ENCODE data around the gene TIAM2. TPM values are rescaled to one million over a fixed set of nuclear protein-coding genes. Genes with fewer than 3 reads are reported as not detected.

The TIAM2 gene
- 5.5 and 21.6 TPM in 2 replicates for total RNA-seq (2011; cell fraction: chromatin; rRNA removed; ENCODE audit: low replicate concordance)
- 4.5 and 5.4 TPM in 2 replicates for total RNA-seq (2011; cell fraction: nucleolus; rRNA removed)
- 14.0 and 33.7 TPM in 2 replicates for total RNA-seq (2011; cell fraction: nucleoplasm; rRNA removed)
- total RNA-seq (2014; rRNA removed): 0.73 and 3.0 TPM in 2 replicates
- 5.0 and 5.3 TPM in 2 replicates for total RNA-seq (2014; rRNA removed; fragmentation: Illumina TruSeq; extraction: Trizol)
- total RNA-seq (2015; rRNA removed; fragmentation: Illumina TruSeq; extraction: Trizol): 6.4 and 6.5 TPM in 2 replicates
- 3.6 and 4.5 TPM in 2 replicates for total RNA-seq (2021)
- polyA plus RNA-seq (2011; rRNA removed): 4.2 and 4.3 TPM in 2 replicates
- polyA plus RNA-seq (2011; cell fraction: cytosol; rRNA removed): 0.78 and 1.8 TPM in 2 replicates
- 4.5 and 4.6 TPM in 2 replicates for polyA plus RNA-seq (2011; cell fraction: nucleus; rRNA removed)
- polyA plus RNA-seq (2012): 3.3 and 3.7 TPM in 2 replicates
- 4.3 and 4.4 TPM in 2 replicates for polyA plus RNA-seq (2014; fragmentation: Illumina TruSeq; extraction: Trizol)
- 1 to 10 TPM; 2.5 to 3.1 TPM for polyA plus RNA-seq (2014; fragmentation: Nextera tagmentation; extraction: Ambion mirVana)
- 4.4 TPM in 2 replicates for polyA plus RNA-seq (2014; rRNA removed)
- polyA minus RNA-seq (2011; rRNA and poly(A)+ RNA removed): 4.2 and 5.9 TPM in 2 replicates
- polyA minus RNA-seq (2011; cell fraction: cytosol; rRNA and poly(A)+ RNA removed): 2.5 and 3.5 TPM in 2 replicates
- polyA minus RNA-seq (2011; cell fraction: nucleus; rRNA and poly(A)+ RNA removed): 3.8 and 5.7 TPM in 2 replicates
- percentile 53 among the genes with signal in this experiment for Bru-seq, nascent RNA
- percentile 59 among the genes with signal in this experiment for BruChase-seq, experiment 1, labeled RNA remaining after a 2-hour chase
- percentile 54 among the genes with signal in this experiment for BruChase-seq, experiment 2, labeled RNA remaining after a 6-hour chase
- long read RNA-seq, experiment 1, partial matches to known transcripts: 0 of 11 reads
- long read RNA-seq, experiment 1, other reads (novel, unspliced or antisense): 11 of 11 reads
- long read RNA-seq, experiment 2, partial matches to known transcripts: 0 of 16 reads
- long read RNA-seq, experiment 2, other reads (novel, unspliced or antisense): 16 of 16 reads
- long read RNA-seq, experiment 3, partial matches to known transcripts: 1 of 1 reads
- long read RNA-seq, experiment 3, other reads (novel, unspliced or antisense): 0 of 1 reads

DNA sequence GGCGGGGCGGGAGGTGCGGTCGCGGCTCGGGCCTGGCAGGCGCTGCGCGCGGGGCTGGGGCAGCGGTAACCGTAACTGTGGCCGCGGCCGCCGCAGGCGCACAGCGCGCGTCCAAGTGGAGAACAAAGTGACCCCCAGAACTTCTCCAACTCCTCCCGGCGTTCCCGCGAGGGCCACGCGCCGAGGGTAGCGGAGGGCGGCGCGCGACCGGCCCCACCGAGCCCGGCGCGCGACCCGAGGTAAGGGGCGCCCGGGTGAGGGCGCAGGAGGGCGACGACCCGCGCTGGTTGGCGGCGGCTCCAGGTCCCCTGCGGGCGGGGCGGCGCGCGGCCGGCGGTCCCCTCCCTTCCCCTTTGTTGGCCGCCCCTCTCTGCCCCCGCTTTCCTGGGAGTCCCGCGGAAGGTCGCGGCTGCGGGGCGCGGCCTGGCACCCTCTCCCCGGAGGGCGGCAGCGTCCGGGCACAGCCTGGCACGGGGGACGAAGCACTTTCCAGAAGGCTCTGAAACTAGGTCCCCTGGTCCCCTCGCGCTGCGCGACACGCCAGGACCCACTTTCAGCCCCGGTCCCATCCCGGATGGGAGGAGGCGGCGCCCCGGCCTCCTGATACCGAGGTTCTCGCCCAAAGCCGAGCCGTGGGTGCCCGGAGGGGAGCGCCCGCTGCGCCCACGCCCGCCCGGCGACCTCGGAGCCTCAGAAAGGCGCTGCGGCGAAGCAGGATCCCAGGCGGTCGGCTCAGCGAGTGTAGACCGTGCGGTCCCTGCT, at the start of gene TIAM2:
Gene TIAM2, plus strand, starts transcription at position 62 of the 762 bp plus-strand sequence. CDS start 133,909 bp downstream, outside the sequence.
- no peak within 1 kb of the TSS for H2AFZ ChIP-seq (ENCODE audit: low read depth, low read length)
- no peaks in the 10 kb centered on the region; a peak in 2 of 5 replicates for H3K4me1 ChIP-seq (replicated peaks in 1 of 2; ENCODE audit: control insufficient read depth in 2 of 2, insufficient read depth in 2 of 2, low read length in 2 of 2)
- H3K27me3 ChIP-seq (ENCODE audit: control insufficient read depth in 2 of 2, insufficient read depth in 2 of 2, low read length in 2 of 2): peaks cover 6 to 45% of the 10 kb centered on the region in 2 experiments; a peak in 3 of 5 replicates
- no peak within 1 kb of the TSS for H3K4me2 ChIP-seq (ENCODE audit: insufficient read depth, low read length)
- no peak within 1 kb of the TSS for H3K27ac ChIP-seq (ENCODE audit: extremely low read depth, low read depth, low read length)
- no peak for FAIRE-seq
- H3K9me1 ChIP-seq (ENCODE audit: control insufficient read depth, insufficient read depth, low read length): peaks cover 3% of the 10 kb centered on the region
- H3K9me3 ChIP-seq (replicated peaks; ENCODE audit: control insufficient read depth, insufficient read depth, low read depth, low read length): no peaks in the 10 kb centered on the region
- no peak for TF ChIP-seq TAF1 (IDR thresholded peaks at IDR 0.05; ENCODE audit: control insufficient read depth, extremely low read depth, insufficient read depth, low read length, severe bottlenecking)
- no peak for TF ChIP-seq SP1 (CRISPR knock-in tag; IDR thresholded peaks at IDR 0.05)
- TF ChIP-seq, protein P1, sequence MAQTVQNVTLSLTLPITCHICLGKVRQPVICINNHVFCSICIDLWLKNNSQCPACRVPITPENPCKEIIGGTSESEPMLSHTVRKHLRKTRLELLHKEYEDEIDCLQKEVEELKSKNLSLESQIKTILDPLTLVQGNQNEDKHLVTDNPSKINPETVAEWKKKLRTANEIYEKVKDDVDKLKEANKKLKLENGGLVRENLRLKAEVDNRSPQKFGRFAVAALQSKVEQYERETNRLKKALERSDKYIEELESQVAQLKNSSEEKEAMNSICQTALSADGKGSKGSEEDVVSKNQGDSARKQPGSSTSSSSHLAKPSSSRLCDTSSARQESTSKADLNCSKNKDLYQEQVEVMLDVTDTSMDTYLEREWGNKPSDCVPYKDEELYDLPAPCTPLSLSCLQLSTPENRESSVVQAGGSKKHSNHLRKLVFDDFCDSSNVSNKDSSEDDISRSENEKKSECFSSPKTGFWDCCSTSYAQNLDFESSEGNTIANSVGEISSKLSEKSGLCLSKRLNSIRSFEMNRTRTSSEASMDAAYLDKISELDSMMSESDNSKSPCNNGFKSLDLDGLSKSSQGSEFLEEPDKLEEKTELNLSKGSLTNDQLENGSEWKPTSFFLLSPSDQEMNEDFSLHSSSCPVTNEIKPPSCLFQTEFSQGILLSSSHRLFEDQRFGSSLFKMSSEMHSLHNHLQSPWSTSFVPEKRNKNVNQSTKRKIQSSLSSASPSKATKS (CRISPR knock-in tag; IDR thresholded peaks at IDR 0.05): no peak
- no peak for TF ChIP-seq RBM34 (IDR thresholded peaks at IDR 0.05; ENCODE audit: borderline replicate concordance, insufficient read depth, low read length)
- ChIA-PET POLR2A (interaction anchor here (0.7 kb wide), 1 partner anchor 1896 kb away, joined by 3 read pairs; no protein-coding TSS in a partner anchor), CTCF (ENCODE audit: low intra/inter-chr PET ratio) (no interaction called here)
- DNase-seq (ENCODE audit: extremely low read depth in 1 of 4, low spot score in 3 of 4): no peak
- no peaks in the 10 kb centered on the region; the same call in 1 of the 2 replicates for H4K20me1 ChIP-seq (replicated peaks; ENCODE audit: control insufficient read depth, insufficient read depth, low read length)
- no peak within 1 kb of the TSS for H3K9ac ChIP-seq (ENCODE audit: insufficient read depth in 1 of 2, low read depth in 2 of 2, low read length in 2 of 2)
- in situ Hi-C loops (cut with MboI): no loop called here
- no peaks in the 10 kb centered on the region for H3K36me3 ChIP-seq (ENCODE audit: control insufficient read depth, insufficient read depth, low read length)
- BruUV-seq (replicated peaks): no TSS peak
- WGBS (ENCODE audit: insufficient coverage, low coverage, missing lambda C conversion rate): 61% methylated on average over 37 of the region's 102 CpGs
- no peaks in the 10 kb centered on the region for H3K79me2 ChIP-seq (ENCODE audit: control insufficient read depth, insufficient read depth, low read length)
- H3K4me3 ChIP-seq: no peak within 1 kb of the TSS
- no peak for ATAC-seq
- intact Hi-C loops (cut with micrococcal nuclease): no loop called here

Data from K562 (cell line).